Neuronal stem cell (in vitro differentiated cells): ENCODE measurements around the gene HHIPL1.

Experiments
- DNase-seq: peaks from one replicate; pipeline ENCODE4 v3.0.0-alpha.2; 2013; ENCODE audit warnings: low spot score
- H2AFZ ChIP-seq: one replicate; pipeline ENCODE4 v1.6.1; 2013; ENCODE audit warnings: mild to moderate bottlenecking, low read length, inconsistent platforms
- H2AK5ac ChIP-seq: 2 replicates; pipeline ENCODE4 v1.6.1; 2013; ENCODE audit warnings: low read depth, mild to moderate bottlenecking, inconsistent platforms, low read length, moderate library complexity, mixed read lengths
- H2BK120ac ChIP-seq: 2 replicates; pipeline ENCODE4 v1.6.1; 2013; ENCODE audit warnings: low read depth, mild to moderate bottlenecking, inconsistent platforms, low read length, moderate library complexity, mixed read lengths
- H2BK12ac ChIP-seq: one replicate; pipeline ENCODE4 v1.6.1; 2013; ENCODE audit warnings: low read length, inconsistent platforms
- H2BK15ac ChIP-seq: 2 replicates; pipeline ENCODE4 v1.6.1; 2013; ENCODE audit warnings: mild to moderate bottlenecking, low read length, inconsistent platforms, mixed read lengths
- H2BK5ac ChIP-seq: one replicate; pipeline ENCODE4 v1.6.1; 2013; ENCODE audit warnings: inconsistent platforms, mild to moderate bottlenecking, low read length, moderate library complexity
- H3K14ac ChIP-seq: one replicate; pipeline ENCODE4 v1.6.1; 2013; ENCODE audit warnings: low read length, inconsistent platforms
- H3K18ac ChIP-seq: 2 replicates; pipeline ENCODE4 v1.6.1; 2013; ENCODE audit warnings: low read length, inconsistent platforms
- H3K23ac ChIP-seq: 2 replicates; pipeline ENCODE4 v1.6.1; 2013; ENCODE audit warnings: low read depth, mild to moderate bottlenecking, mixed read lengths, low read length, inconsistent platforms; ENCODE audit not compliant: poor library complexity
- H3K27ac ChIP-seq: replicated peaks from 3 replicates; pipeline ENCODE4 v1.5.1; 2013; ENCODE audit warnings: low read length, inconsistent platforms
- H3K27me3 ChIP-seq, 3 experiments: 2 replicates each; pipeline ENCODE4 v1.6.1; 2013; ENCODE audit warnings: low read length in 3 of 3, mild to moderate bottlenecking in 2 of 3, inconsistent platforms in 1 of 3, low read depth in 1 of 3, mixed read lengths in 1 of 3, moderate library complexity in 1 of 3; ENCODE audit not compliant: control insufficient read depth in 3 of 3, insufficient read depth in 3 of 3
- H3K36me3 ChIP-seq, 2 donors: replicated peaks in 1 of 2; 2 replicates each; pipeline ENCODE4 v1.6.1; 2013; ENCODE audit warnings: low read length in 2 of 2; ENCODE audit not compliant: control insufficient read depth in 2 of 2, insufficient read depth in 2 of 2
- H3K4ac ChIP-seq: 2 replicates; pipeline ENCODE4 v1.6.1; 2013; ENCODE audit warnings: inconsistent platforms, mild to moderate bottlenecking, low read length, moderate library complexity
- H3K4me1 ChIP-seq, 2 donors: 1 replicate in 1 of 2; 2 replicates in 1 of 2; pipeline ENCODE4 v1.6.1; 2013; ENCODE audit warnings: low read length in 2 of 2, low read depth in 1 of 2; ENCODE audit not compliant: control insufficient read depth in 2 of 2, insufficient read depth in 1 of 2
- H3K4me2 ChIP-seq: one replicate; pipeline ENCODE4 v1.6.1; 2013; ENCODE audit warnings: mild to moderate bottlenecking, low read length, inconsistent platforms; ENCODE audit not compliant: insufficient read depth, poor library complexity, severe bottlenecking
- H3K4me3 ChIP-seq, 2 donors: 2 replicates each; pipeline ENCODE4 v1.5.1; 2013; ENCODE audit warnings: low read length in 2 of 2, mild to moderate bottlenecking in 2 of 2, inconsistent platforms in 1 of 2, moderate library complexity in 1 of 2
- H3K79me1 ChIP-seq: one replicate; pipeline ENCODE4 v1.6.1; 2013; ENCODE audit warnings: low read depth, mild to moderate bottlenecking, inconsistent platforms, low read length, moderate library complexity
- H3K9ac ChIP-seq: one replicate; pipeline ENCODE4 v1.6.1; 2013; ENCODE audit warnings: mild to moderate bottlenecking, low read depth, low read length, inconsistent platforms; ENCODE audit not compliant: poor library complexity
- H3K9me3 ChIP-seq, 2 donors: replicated peaks in 1 of 2; 2 replicates each; pipeline versions ENCODE3 to v1.6.1; 2013; ENCODE audit warnings: low read length in 2 of 2, mild to moderate bottlenecking in 2 of 2, inconsistent platforms in 1 of 2, low read depth in 1 of 2, mixed read lengths in 1 of 2, moderate library complexity in 1 of 2; ENCODE audit not compliant: control insufficient read depth in 2 of 2, insufficient read depth in 1 of 2
- H4K8ac ChIP-seq: one replicate; pipeline ENCODE4 v1.6.1; 2013; ENCODE audit warnings: low read depth, mild to moderate bottlenecking, inconsistent platforms, low read length, moderate library complexity
- H4K91ac ChIP-seq: one replicate; pipeline ENCODE4 v1.6.1; 2013; ENCODE audit warnings: low read length, low read depth, mild to moderate bottlenecking, inconsistent platforms; ENCODE audit not compliant: poor library complexity
- WGBS, 2 donors: extraction: QIAGEN DNeasy Blood & Tissue Kit; methylation state at CpG; one replicate each; pipeline ENCODE4 v1.1.7; 2013; ENCODE audit warnings: missing lambda C conversion rate in 2 of 2, mixed read lengths in 1 of 2; ENCODE audit not compliant: insufficient read length in 2 of 2, insufficient replicate concordance in 1 of 2; ENCODE audit errors: extremely low coverage in 2 of 2; 5-methylcytosine and 5-hydroxymethylcytosine counted together

HHIPL1 gene

DNA sequence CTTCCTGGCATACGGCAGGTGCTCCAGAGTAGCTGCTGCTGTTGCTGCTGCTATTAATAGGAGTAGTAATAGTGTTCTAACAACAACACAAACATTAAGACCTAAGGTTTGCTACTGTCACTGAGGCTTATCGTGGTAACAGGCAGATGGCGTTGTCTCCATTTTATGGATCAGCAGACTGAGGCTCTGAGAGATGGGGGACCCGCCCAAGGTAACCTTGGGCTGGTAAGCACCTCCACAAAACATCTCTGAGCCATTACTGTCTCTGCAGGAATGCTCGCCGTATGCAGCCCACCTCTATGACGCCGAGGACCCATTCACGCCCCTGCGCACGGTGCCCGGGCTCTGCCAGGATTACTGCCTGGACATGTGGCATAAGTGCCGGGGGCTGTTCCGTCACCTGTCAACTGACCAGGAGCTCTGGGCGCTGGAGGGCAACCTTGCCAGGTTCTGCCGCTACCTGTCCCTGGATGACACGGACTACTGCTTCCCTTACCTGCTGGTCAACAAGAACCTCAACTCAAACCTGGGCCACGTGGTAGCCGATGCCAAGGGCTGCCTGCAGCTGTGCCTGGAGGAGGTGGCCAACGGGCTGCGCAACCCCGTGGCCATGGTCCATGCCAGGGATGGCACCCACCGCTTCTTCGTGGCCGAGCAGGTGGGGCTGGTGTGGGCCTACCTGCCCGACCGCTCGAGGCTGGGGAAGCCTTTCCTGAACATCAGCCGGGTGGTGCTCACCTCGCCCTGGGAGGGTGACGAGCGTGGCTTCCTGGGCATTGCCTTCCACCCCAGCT is 7.2 kb downstream of the HHIPL1 start:
- H3K4me3 ChIP-seq, result no peak overlapping the region
- H2AFZ ChIP-seq, result no peak overlapping the region
- H3K79me1 ChIP-seq, result no peaks in the 10 kb centered on the region
- H3K36me3 ChIP-seq, result no peaks in the 10 kb centered on the region
- DNase-seq, result no peak
- H2BK12ac ChIP-seq, result no peak overlapping the region
- no peak overlapping the region for H3K4me2 ChIP-seq
- H3K14ac ChIP-seq, result peak overlapping the region; percentile 28
- peak overlapping the region; percentile 55 for H2BK5ac ChIP-seq
- H2BK120ac ChIP-seq, result no peak overlapping the region
- WGBS, 2 donors, result no CpG with 5 or more reads among the region's 32 CpGs
- H3K4ac ChIP-seq, result no peak overlapping the region
- H3K9ac ChIP-seq, result no peak overlapping the region
- no peaks in the 10 kb centered on the region for H3K9me3 ChIP-seq
- peak overlapping the region; percentile 16 for H3K18ac ChIP-seq
- peaks cover 4 to 7% of the 10 kb centered on the region in 2 donors for H3K4me1 ChIP-seq
- H3K27me3 ChIP-seq, result peaks cover 0 to 2% (median 0%) of the 10 kb centered on the region in 3 experiments
- H2AK5ac ChIP-seq, result peak overlapping the region; percentile 90
- peak overlapping the region; percentile 75 for H3K23ac ChIP-seq
- H4K91ac ChIP-seq, result no peak overlapping the region
- no peak overlapping the region for H3K27ac ChIP-seq
- H4K8ac ChIP-seq, result peak overlapping the region; percentile 92
- peak overlapping the region; percentile 69 for H2BK15ac ChIP-seq

DNA sequence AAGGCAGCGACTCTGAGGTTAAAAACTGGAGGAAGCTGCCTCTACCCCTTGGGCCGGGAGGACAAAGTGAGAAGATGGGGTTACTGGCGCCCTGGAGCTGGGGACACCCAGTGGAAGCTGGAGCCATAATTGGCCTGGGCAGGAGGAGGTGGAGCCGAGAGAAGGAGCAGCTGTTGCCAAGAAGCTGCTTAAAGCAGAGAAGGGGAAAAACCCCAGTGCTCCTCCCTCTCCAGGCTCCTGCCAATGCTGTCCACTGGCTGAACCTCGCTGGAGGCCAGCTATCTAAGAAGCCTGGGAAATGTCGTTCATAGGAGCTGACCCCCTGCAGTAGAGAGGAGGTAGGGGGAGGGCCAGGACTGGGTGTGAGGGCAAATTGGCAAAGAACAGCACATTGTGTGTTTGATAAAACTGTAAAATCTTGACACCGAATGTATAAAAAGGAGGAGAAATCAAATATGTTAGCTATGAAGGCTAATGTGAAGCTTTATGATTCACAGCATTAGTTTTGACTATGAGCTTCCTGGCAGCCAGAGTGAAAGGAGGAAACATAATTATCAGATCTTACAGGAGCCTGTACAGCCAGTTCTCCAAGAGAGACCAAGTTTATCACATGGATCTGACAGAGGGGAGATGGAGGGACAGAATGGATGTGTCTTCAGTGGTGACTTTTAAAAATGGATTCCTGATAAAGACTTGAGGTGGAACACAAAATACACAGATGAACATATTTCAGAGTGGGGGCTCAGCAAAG is 9.5 kb downstream of the HHIPL1 start:
- H3K18ac ChIP-seq, result peak overlapping the region; percentile 44
- no peak overlapping the region for H3K9ac ChIP-seq
- H2AFZ ChIP-seq, result peak overlapping the region; percentile 15
- no peak overlapping the region for H2BK5ac ChIP-seq
- H3K4me1 ChIP-seq, result peaks cover 4 to 7% of the 10 kb centered on the region in 2 donors
- H4K91ac ChIP-seq, result no peak overlapping the region
- no peak overlapping the region for H3K27ac ChIP-seq
- H3K4me3 ChIP-seq, result no peak overlapping the region
- no CpG with 5 or more reads among the region's 7 CpGs for WGBS, 2 donors
- no peaks in the 10 kb centered on the region for H3K36me3 ChIP-seq
- no peak overlapping the region for H3K23ac ChIP-seq
- H3K9me3 ChIP-seq, result peaks cover 0 to 3% of the 10 kb centered on the region in 2 donors
- H2BK15ac ChIP-seq, result no peak overlapping the region
- H3K14ac ChIP-seq, result no peak overlapping the region
- no peak overlapping the region for H4K8ac ChIP-seq
- H3K79me1 ChIP-seq, result no peaks in the 10 kb centered on the region
- no peak overlapping the region for H2BK12ac ChIP-seq
- no peak overlapping the region for H3K4me2 ChIP-seq
- H3K27me3 ChIP-seq, result peaks cover 0 to 5% (median 0%) of the 10 kb centered on the region in 3 experiments
- no peak overlapping the region for H2AK5ac ChIP-seq
- H2BK120ac ChIP-seq, result no peak overlapping the region
- H3K4ac ChIP-seq, result no peak overlapping the region
- no peak for DNase-seq

DNA sequence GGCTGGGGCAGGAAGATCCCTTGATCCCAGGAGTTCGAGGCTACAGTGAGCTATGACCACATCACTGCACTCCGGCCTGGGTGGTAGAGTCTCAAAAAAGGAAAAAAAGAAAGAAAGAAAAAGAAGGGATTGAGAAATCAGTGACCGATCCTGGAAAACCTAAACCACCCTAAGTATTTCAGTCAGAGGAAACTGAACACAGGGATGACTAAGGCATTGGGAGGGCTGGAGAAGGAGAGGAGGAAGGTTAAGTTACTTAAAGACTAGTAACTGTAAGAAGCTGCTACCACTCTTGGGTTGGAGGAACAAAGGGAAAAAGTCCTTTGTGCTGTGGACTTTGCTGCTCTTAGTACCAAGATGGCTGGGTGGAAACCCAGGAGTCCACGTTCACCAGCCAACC is 10.6 kb downstream of the HHIPL1 start:
- Histone ChIP-seq H3K4ac (no peak overlapping the region), H3K9me3 (peaks cover 0 to 3% of the 10 kb centered on the region in 2 donors), H3K79me1 (no peaks in the 10 kb centered on the region), H3K9ac (no peak overlapping the region), H3K4me1 (peaks cover 9 to 13% of the 10 kb centered on the region in 2 donors), H3K27ac (no peak overlapping the region), H2BK5ac (no peak overlapping the region), H3K23ac (no peak overlapping the region), H4K8ac (no peak overlapping the region), H2BK12ac (peak overlapping the region; percentile 30), H3K27me3 (peaks cover 0 to 8% (median 0%) of the 10 kb centered on the region in 3 experiments), H3K4me2 (no peak overlapping the region), H3K14ac (no peak overlapping the region), H3K36me3 (no peaks in the 10 kb centered on the region), H3K18ac (no peak overlapping the region), H3K4me3 (no peak overlapping the region), H2BK120ac (no peak overlapping the region), H4K91ac (peak overlapping the region; percentile 38), H2AK5ac (peak overlapping the region; percentile 94), H2BK15ac (peak overlapping the region; percentile 45), H2AFZ (no peak overlapping the region)
- DNase-seq, result no peak
- no CpG with 5 or more reads among the region's 4 CpGs for WGBS, 2 donors

- Histone ChIP-seq H3K9ac (no peak overlapping the region), H2AFZ (no peak overlapping the region), H3K36me3 (no peaks in the 10 kb centered on the region), H3K27me3 (peaks cover 0 to 8% (median 0%) of the 10 kb centered on the region in 3 experiments), H2BK12ac (no peak overlapping the region), H3K79me1 (no peaks in the 10 kb centered on the region), H2BK5ac (no peak overlapping the region), H2AK5ac (peak overlapping the region; percentile 94), H3K4me1 (peaks cover 15 to 19% of the 10 kb centered on the region in 2 donors), H3K23ac (no peak overlapping the region), H3K27ac (no peak overlapping the region), H3K9me3 (peaks cover 0 to 3% of the 10 kb centered on the region in 2 donors), H3K4me3 (no peak overlapping the region), H3K14ac (no peak overlapping the region), H4K91ac (peak overlapping the region; percentile 38), H4K8ac (no peak overlapping the region), H3K18ac (no peak overlapping the region), H2BK15ac (no peak overlapping the region), H3K4me2 (no peak overlapping the region), H3K4ac (no peak overlapping the region), H2BK120ac (no peak overlapping the region)
- DNase-seq, result no peak
- WGBS, 2 donors, result no CpG with 5 or more reads among the region's 5 CpGs
Measured at GRCh38 chr14:99656171-99656570, 11.2 kb downstream of the HHIPL1 start.
